Subcutaneous adipose tissue (tissue), 4 donors: ENCODE data around the gene SPINT4. TPM values are rescaled to one million over a fixed set of nuclear protein-coding genes. Genes with fewer than 3 reads are reported as not detected.

Experiments used
- total RNA-seq, 4 donors: library from RNA; depleted of rRNA; stranded (reverse); fragments of >200 nt; gene quantifications; one replicate each; pipeline ENCODE4 v1.1.0, GENCODE V29; 2016
- TF ChIP-seq, protein P1 (sequence below): fragments of 450-650 bp; IDR thresholded peaks from one replicate; pipeline ENCODE4 v1.5.1; 2016; ENCODE audit warnings: low read depth, mild to moderate bottlenecking, control low read depth, antibody characterized with exemption, moderate library complexity

SPINT4 gene
- total RNA-seq, 4 donors from 2014 or later = not detected

DNA sequence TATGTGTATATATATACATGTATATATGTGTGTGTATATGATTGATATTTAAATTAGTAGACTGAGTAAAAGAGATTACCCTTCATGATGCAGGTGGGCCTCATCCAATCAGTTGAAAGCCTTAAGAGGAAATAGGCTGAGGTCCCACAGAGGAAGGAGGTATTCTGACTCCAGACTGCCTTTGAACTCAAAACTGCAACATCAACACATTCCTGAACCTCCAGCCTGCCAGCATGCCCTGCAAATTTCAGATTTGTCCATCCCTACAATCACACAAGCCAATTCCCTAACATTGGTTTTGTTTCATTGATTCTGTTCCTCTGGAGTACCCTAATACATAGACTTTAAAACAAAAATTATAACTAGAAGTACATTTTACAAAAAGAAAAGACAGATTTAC lies 22.9 kb downstream of the SPINT4 start:
- TF ChIP-seq, protein P1, sequence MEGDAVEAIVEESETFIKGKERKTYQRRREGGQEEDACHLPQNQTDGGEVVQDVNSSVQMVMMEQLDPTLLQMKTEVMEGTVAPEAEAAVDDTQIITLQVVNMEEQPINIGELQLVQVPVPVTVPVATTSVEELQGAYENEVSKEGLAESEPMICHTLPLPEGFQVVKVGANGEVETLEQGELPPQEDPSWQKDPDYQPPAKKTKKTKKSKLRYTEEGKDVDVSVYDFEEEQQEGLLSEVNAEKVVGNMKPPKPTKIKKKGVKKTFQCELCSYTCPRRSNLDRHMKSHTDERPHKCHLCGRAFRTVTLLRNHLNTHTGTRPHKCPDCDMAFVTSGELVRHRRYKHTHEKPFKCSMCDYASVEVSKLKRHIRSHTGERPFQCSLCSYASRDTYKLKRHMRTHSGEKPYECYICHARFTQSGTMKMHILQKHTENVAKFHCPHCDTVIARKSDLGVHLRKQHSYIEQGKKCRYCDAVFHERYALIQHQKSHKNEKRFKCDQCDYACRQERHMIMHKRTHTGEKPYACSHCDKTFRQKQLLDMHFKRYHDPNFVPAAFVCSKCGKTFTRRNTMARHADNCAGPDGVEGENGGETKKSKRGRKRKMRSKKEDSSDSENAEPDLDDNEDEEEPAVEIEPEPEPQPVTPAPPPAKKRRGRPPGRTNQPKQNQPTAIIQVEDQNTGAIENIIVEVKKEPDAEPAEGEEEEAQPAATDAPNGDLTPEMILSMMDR = no peak

DNA sequence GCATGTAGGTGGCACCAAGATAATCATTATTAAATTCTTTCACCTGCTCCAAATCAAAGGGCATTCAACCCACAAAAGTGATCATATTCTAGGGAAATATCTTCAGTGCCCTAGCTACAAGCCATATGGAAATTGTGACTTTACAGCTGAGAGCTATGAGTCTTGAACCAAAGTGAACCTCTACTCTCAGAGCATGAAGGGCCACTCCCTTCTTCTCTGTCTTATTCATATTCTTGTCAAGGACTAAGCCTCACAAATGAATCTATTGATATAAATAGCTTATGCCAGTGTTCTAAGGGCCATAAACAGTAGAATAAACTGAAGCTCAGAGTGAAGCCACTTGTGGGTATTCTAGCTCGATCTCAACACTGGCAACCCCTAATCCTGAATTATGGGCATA lies 29.6 kb downstream of the SPINT4 start:
- TF ChIP-seq, protein P1 = no peak

DNA sequence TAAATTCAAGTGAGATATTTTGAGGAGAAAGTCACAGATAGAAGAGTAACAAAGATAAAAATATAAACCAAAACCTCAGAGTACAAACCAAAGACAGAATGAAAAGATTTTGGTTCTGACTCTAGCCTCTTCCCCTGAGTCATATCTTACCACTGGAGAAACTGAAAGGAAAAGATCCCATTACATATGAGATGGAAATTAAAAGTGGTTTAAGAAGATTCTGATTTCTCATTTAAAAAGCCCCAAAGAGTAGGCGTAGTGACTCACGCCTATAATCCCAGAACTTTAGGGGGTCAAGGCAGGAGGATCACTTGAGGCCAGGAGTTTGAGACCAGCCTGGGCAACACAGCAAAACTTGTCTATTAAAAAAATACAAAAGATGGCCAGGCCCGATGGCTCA lies 30.6 kb downstream of the SPINT4 start:
- TF ChIP-seq, protein P1 = no peak

DNA sequence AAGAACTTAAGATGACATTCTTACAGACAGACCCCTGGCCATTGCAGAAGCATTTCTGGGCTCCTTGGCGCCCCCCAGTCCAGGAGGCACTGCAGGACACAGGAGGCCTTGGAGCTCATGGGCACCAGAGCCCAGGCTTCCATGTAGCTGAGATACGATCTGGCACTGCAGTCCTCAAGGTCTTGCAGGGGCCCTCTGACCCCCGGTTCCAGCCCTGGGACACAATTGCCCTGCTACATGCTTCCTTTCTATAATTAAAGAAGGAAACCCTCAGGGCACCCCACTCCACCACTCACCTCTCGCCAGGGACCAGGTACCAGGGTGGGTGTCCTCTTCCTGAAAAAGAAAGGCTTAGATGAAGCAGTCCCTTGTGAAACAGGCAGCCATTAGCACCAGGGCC lies 35.9 kb downstream of the SPINT4 start:
- TF ChIP-seq, protein P1 = no peak

DNA sequence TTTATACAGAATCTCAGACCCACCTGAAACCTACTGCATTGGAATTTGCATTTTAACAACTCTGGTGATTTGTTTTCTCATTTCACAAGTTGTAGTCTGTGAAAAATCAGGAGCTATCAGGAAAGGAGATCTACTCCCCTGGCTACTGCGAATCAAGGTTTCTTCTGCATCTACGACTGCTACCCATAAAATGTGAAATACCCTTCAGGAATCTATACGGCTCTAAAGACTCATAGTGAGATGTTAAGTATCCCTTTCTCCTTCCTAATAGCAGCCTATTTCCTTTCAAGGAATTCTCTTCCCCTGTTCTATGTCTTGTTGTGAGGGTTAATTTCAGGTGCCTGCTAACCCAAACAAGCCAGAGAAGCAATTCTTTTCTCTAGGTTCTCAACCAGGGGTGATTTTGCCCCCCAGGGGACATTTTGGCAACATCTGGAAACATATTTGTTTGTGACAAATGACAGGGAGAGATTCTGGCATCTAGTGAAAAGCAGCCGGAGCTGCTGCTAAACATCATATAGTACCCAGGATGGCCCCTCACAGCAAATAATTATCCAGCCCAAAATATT lies 43.2 kb downstream of the SPINT4 start:
- TF ChIP-seq, protein P1 = no peak

DNA sequence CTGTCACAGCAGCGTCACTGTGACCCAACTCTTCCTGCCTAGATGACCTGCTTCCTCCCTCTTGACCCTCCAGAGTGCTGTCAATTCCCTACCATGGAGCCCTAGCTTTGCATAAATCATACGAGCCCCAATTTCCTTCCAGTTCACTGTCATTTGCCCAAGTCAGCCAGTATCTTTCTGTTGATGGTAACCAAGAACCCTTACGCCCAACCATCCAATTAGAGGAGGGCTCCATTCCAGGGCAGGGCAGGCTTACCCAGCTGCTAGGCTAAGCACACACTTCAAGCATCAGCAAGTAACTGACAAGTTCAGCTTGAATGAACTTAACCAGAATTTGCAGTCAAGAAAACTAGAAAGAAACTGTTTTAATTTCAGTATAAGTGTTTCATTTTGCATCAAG lies 43.8 kb downstream of the SPINT4 start:
- TF ChIP-seq, protein P1 = no peak

DNA sequence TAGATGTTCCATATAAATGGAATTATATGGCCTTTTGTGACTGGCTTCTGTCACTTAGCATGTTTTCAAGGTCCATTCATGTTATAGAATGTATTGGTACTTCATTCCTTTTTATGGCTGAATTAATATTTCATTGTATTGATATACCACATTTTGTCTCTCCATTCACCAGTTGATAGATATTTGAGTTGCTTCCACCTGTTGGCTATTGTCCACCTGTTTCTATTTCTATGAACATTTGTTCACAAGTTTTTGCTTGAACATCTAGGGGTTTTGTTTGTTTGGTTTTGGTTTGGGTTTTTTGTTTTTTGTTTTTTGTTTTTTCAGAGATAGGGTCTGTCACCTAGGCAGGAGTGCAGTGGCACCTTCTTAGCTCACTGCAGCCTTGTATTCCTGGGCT lies 46.3 kb downstream of the SPINT4 start:
- TF ChIP-seq, protein P1 = no peak
